Adrenal gland (tissue), 5 donors: Measurements from ENCODE around the gene MORN4.
"Not testable (repeated sequence)": the region's sequence is repeated elsewhere in the genome, so short reads cannot be mapped to it uniquely, and the experiment has no call there.

Experiments
- CTCF ChIP-seq, 6 experiments: fragments of 450-650 bp in 4 of 6; fragments of 200-600 bp in 2 of 6; sonication (generic) in 1 of 6; IDR thresholded peaks; 1 replicate in 5 of 6; 2 replicates in 1 of 6; pipeline versions ENCODE4 v1.5.1 to v1.8.0; 2016 to 2021; ENCODE audit warnings: antibody characterized with exemption in 6 of 6, mild to moderate bottlenecking in 2 of 6, moderate library complexity in 1 of 6
- POLR2A ChIP-seq, 2 donors: fragments of 450-650 bp; IDR thresholded peaks; one replicate each; pipeline ENCODE4 v1.6.1; 2017; ENCODE audit warnings: antibody characterized with exemption in 2 of 2, mild to moderate bottlenecking in 2 of 2, moderate library complexity in 1 of 2
- donor health status: DM: no; HTN: no; CAD: no.

- TF ChIP-seq CTCF, POLR2A (IDR thresholded peaks at IDR 0.05): not testable (repeated sequence)
Measured at GRCh38 chr10:97642471-97643159, 9.3 kb upstream of the MORN4 start.
